ENCODE data around the gene EPB42.

- TF ChIP-seq CTCF (IDR thresholded peaks at IDR 0.05) (no peak), POLR2A (IDR thresholded peaks at IDR 0.05) (no peak)
Measured at GRCh38 chr15:43226436-43227305, 5.9 kb upstream of the EPB42 start.

Measured in thyroid gland (tissue), 4 donors.